Activated effector memory CD4-positive, alpha-beta T cell treated with anti-CD3 and anti-CD28 coated beads, Interleukin-2, amount 50 U/mL, for 16 hours (primary cell): Measurements from ENCODE around the gene GULP1.
"Not testable (repeated sequence)": the region's sequence is repeated elsewhere in the genome, so short reads cannot be mapped to it uniquely, and the experiment has no call there.

Experiments
- DNase-seq: peaks from one replicate; pipeline ENCODE4 v3.0.0-alpha.2; 2020

The GULP1 gene

DNA sequence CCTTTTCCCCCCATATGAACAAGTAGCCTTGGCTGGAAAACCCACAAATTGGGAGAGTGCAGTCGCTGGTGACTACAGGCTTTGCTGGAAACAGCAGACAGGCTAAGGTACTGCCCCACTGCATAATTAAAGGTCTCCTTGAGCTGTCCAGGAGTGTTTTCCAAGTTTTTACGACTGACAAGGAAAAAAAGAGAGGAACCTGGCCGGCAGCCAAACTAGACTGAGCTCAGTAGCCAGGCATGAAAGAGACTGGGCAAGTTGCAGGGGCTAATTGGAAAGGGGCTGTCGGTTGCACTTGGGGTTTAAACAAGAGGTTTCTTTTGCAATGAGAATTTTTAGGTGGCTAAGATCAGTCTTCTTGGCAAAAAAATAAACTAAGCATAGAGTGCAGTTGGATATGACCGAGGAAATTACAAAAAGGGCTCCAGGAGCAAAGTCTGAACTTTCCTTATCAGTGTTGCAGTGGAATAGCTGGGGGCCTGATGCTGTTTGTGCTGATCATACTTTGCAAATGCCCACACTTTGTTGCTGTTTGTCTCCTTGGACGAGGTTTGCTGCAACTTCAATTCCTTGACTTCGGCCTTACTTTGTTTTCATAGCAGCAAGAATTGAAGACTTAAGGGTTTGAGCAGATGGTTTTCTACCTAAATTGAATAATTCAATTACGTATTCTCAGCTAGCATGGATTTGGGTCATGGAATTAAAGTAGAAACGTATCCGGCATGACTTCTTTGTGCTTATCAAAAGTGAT, 2.1 kb downstream of the GULP1 start:
- no peak for DNase-seq

DNA sequence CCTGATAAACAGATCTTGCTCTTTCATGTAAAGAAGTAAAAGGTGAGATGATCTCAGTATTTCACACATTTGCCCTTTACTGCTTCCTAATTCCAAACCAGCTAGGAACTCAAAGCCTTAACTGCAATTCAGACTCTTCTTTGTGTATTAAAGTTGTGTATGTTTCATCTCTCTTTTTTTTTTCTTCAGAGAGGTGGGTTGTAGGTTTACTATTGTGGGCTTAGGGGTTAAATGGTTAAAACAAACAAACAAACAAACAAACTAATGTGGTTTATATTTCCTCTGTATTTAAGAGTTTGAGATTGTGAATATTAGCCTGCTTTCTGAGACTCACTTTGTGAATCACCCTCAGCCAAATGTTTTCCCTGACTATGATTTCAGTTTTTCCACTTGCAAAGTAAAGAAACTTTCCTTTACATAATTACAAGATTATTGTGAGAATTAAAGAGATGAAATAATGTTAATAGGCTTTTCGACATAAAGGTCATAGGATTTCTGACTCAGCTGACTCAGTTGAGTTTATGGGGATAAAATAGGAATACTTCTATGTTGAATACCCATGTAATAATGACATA, 2.8 kb downstream of the GULP1 start:
- DNase-seq = no peak

DNA sequence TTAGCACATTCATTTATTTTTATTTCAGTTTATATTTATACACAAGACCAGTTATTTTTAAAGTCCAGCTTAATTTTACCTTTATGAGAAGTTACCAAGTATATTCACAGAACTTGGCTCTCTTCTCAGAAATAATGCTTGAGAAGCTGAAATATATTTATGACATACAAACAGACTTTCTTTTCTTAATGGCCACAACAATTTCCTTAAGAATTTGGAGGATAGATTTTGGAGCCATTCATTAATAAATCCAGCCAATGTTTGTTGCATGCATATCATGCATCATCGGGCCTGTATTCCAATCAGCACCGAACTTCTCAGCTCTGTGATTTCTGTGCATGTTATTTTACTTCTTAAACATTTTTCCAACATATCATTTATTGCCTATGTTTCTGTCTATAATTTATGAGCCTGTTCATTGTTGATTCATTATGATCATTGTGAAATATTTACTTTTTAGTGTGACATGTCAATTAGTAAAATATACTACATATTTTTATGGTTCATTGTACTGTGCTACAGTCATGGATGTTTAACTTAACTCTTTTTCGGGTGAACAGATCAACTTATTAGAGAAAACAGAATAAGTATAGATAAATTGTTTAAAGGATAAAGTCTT, 3.5 kb downstream of the GULP1 start:
- DNase-seq = no peak

DNA sequence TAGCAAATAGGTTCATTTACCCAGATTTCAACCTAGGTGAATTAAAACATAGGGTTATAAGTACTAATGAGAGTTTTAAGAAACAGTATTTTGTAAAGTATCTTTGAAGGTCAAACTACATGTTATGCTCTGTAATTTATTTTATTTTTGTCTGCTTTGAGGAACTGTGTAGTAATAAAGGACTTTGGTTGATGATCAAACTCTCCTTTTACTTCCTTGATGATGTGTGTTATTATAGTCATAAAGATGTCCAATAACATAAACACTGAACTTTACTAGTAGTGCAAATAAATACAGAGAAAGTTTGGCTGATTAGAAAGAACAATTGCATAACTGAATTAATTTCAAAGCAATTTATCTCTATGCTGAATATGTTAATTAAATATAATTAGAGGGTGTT, 6.3 kb downstream of the GULP1 start:
- no peak for DNase-seq

DNA sequence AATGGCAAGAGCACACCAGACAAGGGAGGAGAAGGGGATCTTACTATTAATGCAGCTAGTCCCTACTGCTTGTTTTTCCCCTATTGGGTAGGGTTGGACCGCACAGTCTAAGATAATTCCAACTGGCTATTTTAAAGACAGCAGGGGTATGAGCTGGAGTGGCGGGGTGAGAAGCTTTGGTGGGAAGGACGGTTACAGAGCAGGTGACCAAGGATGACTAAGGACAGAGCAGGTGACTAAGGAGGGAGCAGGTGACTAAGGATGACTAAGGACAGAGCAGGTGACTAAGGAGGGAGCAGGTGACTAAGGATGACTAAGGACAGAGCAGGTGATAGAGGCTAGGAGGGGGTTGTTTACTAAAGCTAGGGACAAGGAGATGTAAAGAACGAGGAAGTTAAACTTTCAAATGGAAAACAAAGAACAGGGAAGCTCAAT, 7.3 kb downstream of the GULP1 start:
- DNase-seq = not testable (repeated sequence)

DNA sequence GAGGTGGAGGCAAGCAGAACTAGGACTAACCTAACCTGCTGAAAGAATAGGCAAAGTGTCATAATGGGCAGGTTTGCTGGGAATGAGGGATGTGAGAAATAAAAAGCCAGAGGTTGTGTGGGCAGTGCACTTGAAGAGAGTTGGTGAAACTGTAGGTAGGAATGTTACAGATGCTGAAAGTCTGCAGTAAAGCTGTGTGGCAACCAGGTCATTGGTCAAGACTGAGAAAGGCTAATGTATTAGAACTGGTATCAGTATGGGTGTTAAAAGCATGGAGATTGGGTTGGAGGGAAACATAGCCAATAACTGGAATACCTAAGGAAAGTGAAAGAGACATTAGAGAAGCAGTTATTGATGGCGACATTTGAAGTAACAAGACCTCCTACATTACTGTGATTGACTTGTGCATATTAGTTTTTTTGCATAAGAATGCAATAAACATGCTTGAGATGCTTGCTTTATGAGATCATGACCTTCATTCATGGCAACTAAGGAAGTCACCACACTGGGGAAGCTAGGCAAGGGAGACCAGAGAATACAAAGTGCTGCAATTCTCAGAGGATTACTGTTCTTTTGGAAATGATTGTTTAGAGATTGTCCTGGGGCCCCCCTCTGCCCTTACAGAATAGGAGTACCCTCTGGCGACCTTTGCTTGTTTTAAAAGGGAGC, 11.8 kb downstream of the GULP1 start:
- DNase-seq = no peak

DNA sequence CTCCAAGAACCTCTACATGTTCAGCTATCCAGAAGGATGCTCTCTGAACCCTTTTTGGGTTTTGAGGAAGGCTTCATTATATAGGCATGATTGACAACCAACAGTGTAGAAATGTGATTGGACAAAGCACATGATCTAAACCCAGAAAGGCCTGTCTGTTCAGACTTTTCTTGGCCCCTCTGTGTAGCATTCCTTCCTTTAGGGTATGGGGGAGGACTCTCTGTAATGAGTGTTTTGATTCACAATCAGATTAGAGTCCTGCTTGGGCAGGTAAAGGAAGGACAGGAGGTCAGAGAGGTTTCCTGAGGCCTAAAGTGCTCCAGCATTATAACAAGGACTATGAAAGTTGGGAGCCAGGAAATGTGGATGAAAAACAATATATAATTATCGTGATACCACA, 13.6 kb downstream of the GULP1 start:
- no peak for DNase-seq

DNA sequence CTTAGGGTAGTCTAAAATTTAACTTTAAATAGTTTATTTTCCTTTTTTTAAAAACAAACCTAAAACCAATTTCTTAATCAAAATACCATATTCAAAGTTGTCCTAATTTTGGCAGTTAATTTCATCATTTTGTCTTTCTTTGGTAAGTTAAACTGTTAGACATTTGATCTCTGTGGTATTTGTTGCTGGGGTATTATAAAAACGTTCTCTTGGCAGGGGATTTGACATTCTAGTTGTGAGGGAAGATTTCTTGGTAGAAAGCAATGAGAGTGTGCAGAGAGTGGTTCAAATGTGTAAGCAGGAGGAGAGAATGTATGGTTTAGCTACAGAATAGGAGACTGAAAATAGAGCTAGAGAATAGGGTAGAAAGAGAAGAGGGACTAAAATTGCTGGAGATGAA, 14.6 kb downstream of the GULP1 start:
- DNase-seq = no peak

DNA sequence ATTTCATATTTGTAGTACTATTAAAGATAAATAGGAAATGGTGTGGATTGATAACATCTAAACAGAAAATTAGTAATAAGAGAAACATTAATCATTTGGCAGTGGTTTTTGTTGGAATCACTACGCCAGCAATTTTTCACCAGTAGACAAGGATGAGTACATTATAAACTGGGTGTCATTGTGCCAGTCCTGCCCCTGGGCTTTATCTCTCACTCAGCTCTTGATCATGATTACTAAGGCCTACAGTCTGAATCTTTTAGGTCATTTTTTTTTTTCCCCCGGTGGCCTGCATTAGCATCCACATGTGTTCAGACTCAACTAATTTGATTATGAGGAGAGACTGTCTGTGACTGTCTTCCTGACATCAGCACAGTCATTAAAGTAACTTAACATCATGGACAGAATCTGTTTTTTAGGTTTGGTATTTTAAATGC, 16.2 kb downstream of the GULP1 start:
- DNase-seq = no peak

DNA sequence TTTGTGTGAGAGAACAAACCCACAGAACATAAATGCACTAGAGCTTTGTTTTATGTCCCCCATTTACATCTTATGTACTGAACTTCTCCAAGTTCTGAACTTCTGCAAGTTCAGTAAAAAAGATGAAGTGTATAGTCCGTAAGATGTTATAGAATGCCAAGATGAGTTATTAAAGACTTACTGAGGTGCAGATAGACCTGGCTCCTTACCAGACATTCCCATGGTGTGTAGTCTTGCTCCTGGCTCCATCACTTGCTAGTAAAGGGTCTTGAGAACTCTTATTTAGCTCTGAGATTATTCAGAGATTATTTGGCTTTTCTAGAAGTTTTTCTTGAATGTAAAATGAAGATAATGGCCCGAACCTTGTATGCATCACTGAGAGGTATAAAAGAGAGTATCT, 16.8 kb downstream of the GULP1 start:
- no peak for DNase-seq

DNA sequence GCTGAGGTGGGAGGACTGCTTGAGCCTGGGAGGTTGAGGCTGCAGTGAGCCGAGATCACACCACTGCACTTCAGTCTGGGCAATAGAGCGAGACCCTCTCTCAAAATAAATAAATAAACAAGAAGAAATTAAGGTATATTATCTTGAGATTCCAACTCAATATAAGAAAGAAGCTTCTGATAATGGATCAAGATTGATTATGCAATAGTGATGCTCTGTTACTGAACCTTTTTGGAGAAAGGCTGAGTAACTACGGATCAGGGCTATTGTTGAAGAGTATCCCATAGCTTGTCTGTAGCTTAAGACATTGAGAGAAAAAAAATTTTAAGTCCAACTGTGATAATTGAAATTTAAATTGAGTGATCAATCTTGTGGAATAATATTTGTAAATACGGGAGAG, 17.7 kb downstream of the GULP1 start:
- no peak for DNase-seq

DNA sequence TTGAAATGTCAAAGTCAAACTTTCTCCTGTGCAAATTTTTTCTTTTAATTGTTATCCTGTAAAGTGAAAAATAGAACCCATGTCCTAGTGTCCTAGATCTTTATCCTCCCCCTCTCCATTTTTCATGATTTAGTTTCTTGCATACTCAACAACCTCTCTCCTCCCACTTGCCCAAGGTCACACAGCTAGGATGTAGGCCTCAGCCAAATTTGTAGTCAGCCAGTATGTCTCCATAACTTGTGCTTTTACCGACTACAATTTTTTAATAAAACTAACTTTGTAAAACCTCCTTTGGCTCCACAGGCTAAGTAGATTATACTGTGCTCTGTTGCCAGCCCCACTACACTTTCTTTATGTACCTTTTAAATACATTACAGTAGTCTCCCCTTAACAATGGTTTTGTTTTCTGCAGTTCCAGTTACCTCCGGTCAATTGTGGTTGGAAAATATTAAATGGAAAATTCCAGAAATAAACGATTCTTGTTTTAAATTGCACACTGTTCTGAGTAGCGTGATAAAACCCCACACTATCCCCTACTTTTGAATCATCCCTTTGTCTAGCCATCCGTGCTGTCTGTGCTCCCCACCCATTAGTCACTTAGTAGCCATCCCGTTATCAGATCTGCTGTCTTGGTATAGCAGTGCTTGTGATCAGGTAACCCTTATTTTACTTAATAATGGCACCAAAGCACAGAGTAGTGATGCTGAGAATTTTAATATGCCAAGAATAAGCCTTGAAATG, 22.8 kb downstream of the GULP1 start:
- DNase-seq = no peak

DNA sequence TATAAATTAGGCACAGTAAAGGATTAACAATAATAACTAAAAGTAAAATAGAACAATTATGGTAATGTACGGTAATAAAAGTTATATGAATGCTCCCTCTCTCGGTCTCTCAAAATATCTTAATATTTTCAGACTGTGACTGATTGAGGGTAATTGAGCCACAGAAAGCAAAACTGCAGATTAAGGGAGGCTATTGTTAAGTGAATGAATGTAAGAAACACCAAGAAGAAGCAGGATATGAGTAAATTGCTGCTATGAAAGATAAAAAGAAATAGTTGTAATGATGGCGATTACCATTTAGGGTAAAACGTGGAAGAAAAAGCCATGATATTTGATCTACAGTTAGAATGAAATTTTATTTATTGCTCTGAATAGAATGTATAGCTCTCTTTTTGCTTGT, 24.1 kb downstream of the GULP1 start:
- DNase-seq = no peak

DNA sequence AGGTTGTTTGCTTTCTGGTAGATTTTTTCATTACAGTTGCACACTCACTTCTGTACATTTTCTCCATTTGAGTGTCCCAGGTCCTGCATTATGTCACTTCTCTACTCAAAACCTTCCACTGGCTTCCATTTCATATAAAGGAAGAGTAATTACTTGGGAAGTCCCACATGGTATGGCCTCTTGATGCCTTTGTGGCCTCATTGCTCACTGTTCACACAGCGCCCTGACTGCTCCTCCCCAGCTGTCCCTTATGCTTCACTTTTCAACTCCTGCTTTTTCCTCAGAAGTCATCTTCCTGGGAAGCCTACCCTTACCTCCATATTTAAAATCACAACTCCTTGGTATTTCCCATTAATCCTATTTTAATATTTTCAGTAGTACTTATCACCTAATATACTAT, 24.7 kb downstream of the GULP1 start:
- no peak for DNase-seq

DNA sequence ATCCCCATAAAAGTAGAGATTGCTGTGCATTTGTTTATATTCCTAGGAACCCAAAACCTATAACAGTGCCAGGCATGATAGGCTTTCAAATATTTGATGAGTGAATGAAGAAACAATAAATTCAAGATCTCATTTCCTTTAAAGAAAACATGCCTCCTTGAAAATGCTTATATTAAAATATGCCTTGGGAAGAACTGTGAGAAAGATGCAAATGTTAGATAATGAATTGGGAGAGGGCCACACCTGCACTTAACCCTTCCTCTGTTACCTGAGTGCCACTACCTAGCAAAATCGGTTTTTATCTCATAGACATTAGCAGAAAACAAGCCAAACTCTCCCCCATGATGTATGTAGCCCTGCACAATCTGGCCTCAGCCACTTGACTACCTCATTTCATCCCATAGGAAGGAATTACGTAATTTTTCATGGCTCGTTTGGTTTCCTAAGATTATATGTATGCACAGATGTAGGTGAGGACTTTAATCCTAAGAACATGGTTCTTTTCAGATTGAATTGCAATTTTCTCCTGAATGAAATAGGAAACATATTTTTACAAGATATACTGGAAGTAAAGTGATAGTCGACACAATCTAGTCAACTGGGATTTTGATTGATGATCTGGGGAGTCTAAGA, 25.2 kb downstream of the GULP1 start:
- DNase-seq = no peak

DNA sequence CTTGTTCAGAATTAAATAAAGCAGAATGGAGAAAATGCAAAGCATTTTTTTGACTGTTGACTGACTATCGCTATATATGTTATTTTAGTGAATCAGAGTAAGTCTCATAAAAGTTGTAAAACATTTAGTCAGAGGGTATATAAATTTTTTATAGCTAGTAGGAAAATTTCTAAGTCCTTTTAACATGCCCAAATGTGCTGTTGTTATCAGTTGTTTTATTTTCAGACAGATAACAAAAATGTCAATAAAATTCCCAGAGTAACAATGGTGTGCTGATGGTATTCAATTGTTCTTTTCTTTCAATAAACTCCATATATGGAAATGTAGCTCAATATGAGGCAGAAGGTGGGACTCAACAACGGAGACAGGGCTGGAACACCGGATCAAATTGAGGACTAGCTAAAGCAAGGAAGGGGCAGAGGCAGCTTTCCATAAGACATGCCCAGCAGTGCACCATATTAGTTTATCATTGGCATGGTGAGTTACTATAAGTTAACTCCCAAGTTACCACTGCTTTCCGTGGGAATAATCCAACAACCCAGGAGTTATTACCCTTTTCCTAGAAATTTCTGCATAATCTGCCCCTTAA, 26.6 kb downstream of the GULP1 start:
- DNase-seq = no peak

DNA sequence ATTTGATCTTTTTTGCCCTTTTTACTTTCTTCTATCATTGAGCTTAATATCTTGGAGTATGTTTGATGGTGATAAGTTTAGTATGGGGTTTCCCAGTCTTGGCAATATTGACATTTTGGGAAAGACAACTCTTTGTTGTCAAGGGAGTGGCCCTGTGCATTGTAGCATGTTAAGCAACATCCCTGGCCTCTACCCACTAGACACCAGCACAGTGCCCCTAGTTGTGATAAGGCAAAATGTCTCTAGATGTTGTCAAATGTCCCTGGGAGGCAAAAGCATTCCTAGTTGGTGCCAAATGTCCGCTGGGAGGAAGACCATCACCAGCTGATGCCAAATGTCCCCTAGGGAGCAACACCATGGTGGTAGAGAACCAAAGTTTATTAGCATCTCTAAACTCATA, 28.2 kb downstream of the GULP1 start:
- no peak for DNase-seq

DNA sequence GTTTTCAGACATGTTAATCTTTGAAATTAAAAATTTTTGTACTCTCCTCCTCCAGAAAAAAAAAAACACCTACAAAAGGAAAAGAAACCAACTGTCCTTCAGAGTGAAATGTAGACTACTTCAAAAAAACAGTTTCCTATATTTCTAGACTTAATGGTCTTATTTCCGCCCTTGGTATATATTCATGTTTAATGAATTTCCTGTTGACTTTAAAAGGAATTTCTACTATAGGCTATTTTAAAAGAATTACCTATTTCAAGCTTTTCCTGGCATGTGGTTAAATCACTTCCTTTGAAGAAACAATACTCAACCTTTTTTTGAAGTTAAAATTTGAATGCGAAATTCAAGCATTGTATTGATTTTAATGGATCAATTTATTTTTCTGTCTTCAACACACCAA, 29.2 kb downstream of the GULP1 start:
- no peak for DNase-seq

DNA sequence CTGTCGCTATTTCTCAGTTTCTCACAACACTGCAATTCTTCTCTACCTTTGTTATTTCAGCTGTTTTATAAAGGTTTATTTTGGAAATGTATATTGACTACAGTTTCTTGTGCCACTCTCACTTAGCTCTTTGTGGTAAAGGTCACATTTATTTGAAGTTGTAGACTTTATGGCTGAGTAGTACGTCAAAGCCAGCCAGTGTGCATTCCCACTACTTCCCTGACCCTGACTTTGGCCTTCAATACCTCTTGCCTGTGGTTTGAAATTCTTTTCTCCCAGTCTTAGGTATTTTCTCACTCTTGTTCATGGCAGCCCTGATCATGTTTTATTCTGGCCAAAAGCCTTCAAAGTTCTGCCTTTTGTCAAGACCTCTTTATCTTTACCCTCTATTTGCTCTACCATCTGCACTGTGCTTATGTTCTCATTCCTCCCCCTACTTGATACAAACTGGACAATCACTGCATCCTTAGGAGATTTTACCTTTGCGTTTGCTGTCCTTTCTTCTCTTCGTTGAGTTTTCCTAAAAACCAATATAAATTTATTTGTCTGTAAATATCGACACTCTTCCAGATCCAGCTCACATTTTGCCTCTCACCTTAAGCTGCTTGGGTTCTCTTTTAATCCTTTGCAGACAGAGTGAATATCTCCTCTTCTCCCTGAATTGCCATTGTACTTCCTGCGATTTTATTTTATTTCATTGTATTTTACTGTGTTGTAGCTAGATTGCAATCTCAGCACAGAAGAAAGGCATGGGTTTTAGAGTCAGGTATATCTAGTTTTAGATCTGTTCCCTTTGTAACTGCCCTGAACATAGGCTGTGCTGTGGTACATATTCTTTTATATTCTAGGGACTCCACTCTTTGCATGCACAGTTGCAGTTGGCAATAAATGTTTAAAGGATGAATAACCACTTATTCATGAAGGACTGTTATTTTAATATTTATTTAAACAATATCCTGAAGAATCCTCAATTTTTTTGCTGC, 31.2 kb downstream of the GULP1 start:
- no peak for DNase-seq

DNA sequence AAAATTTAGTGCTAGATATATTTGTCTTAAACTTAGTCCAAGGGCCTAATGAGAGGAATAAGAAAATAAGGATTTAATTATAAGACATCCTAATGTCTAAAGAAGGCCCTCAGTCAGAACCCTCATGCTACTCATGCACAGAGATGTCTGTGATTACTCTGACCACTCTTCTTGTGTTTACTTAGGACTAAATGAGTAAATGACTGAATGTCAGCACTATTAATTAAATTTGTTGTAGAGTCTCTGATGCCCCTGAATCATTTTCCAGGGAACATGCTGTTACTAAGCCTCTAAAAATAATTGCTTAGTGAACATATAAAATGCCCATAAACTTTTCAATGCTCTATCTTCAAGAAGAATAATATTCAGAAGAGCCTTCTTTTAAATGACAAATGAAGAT, 32.4 kb downstream of the GULP1 start:
- no peak for DNase-seq

DNA sequence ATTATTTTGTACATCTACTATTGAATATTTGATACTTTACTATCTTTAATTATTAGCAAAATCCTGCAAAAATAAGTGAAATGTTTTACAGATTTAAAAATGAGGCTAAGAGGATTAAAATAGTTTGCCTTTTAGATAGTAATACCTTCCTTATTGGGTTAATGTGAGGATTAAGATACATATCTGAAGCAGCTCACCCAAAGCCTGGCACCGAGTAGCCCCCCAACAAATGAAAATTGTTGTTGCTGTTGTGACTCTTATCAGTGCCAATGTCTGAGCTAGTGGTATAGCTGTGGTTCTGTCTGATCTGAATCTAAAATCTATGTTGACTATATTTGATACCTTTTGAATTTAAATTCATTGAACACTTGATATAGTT, 34.6 kb downstream of the GULP1 start:
- no peak for DNase-seq
